ENCODE data around the gene PLS1.

- TF ChIP-seq PBX3 (IDR thresholded peaks at IDR 0.05) (no peak), TAF1 (IDR thresholded peaks at IDR 0.05; ENCODE audit: borderline replicate concordance, low read depth, low read length) (no peak), EZH2phosphoT487 (IDR thresholded peaks at IDR 0.05; ENCODE audit: borderline replicate concordance, low read depth) (no peak), NFIC (IDR thresholded peaks at IDR 0.05; ENCODE audit: borderline replicate concordance) (no peak), RFX5 (IDR thresholded peaks at IDR 0.05; ENCODE audit: low read length) (no peak), NRF1 (IDR thresholded peaks at IDR 0.05; ENCODE audit: low read depth, low read length) (no peak), YY1 (IDR thresholded peaks at IDR 0.05; ENCODE audit: low read depth) (no peak), FOSL2 (IDR thresholded peaks at IDR 0.05; ENCODE audit: borderline replicate concordance, low read depth) (peak; percentile 60; the same call in 1 of the 2 replicates), RCOR1 (IDR thresholded peaks at IDR 0.05; ENCODE audit: low read length) (no peak), MEF2A (IDR thresholded peaks at IDR 0.05; ENCODE audit: borderline replicate concordance, low read depth) (no peak), RAD21 (IDR thresholded peaks at IDR 0.05; ENCODE audit: low read length) (no peak)
- TF ChIP-seq, protein P1, sequence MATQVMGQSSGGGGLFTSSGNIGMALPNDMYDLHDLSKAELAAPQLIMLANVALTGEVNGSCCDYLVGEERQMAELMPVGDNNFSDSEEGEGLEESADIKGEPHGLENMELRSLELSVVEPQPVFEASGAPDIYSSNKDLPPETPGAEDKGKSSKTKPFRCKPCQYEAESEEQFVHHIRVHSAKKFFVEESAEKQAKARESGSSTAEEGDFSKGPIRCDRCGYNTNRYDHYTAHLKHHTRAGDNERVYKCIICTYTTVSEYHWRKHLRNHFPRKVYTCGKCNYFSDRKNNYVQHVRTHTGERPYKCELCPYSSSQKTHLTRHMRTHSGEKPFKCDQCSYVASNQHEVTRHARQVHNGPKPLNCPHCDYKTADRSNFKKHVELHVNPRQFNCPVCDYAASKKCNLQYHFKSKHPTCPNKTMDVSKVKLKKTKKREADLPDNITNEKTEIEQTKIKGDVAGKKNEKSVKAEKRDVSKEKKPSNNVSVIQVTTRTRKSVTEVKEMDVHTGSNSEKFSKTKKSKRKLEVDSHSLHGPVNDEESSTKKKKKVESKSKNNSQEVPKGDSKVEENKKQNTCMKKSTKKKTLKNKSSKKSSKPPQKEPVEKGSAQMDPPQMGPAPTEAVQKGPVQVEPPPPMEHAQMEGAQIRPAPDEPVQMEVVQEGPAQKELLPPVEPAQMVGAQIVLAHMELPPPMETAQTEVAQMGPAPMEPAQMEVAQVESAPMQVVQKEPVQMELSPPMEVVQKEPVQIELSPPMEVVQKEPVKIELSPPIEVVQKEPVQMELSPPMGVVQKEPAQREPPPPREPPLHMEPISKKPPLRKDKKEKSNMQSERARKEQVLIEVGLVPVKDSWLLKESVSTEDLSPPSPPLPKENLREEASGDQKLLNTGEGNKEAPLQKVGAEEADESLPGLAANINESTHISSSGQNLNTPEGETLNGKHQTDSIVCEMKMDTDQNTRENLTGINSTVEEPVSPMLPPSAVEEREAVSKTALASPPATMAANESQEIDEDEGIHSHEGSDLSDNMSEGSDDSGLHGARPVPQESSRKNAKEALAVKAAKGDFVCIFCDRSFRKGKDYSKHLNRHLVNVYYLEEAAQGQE (IDR thresholded peaks at IDR 0.05; ENCODE audit: low read depth, low read length), result no peak
- TF ChIP-seq, protein P2, sequence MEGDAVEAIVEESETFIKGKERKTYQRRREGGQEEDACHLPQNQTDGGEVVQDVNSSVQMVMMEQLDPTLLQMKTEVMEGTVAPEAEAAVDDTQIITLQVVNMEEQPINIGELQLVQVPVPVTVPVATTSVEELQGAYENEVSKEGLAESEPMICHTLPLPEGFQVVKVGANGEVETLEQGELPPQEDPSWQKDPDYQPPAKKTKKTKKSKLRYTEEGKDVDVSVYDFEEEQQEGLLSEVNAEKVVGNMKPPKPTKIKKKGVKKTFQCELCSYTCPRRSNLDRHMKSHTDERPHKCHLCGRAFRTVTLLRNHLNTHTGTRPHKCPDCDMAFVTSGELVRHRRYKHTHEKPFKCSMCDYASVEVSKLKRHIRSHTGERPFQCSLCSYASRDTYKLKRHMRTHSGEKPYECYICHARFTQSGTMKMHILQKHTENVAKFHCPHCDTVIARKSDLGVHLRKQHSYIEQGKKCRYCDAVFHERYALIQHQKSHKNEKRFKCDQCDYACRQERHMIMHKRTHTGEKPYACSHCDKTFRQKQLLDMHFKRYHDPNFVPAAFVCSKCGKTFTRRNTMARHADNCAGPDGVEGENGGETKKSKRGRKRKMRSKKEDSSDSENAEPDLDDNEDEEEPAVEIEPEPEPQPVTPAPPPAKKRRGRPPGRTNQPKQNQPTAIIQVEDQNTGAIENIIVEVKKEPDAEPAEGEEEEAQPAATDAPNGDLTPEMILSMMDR (IDR thresholded peaks at IDR 0.05), result no peak
- TF ChIP-seq, protein P3, sequence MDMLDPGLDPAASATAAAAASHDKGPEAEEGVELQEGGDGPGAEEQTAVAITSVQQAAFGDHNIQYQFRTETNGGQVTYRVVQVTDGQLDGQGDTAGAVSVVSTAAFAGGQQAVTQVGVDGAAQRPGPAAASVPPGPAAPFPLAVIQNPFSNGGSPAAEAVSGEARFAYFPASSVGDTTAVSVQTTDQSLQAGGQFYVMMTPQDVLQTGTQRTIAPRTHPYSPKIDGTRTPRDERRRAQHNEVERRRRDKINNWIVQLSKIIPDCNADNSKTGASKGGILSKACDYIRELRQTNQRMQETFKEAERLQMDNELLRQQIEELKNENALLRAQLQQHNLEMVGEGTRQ (IDR thresholded peaks at IDR 0.05; ENCODE audit: borderline replicate concordance, low read depth, low read length), result no peak
Measured at GRCh38 chr3:142595581-142595950, 627 bp upstream of the PLS1 start.

Data from SK-N-SH (cell line).